ENCODE data around the gene FAM114A1.

DNA sequence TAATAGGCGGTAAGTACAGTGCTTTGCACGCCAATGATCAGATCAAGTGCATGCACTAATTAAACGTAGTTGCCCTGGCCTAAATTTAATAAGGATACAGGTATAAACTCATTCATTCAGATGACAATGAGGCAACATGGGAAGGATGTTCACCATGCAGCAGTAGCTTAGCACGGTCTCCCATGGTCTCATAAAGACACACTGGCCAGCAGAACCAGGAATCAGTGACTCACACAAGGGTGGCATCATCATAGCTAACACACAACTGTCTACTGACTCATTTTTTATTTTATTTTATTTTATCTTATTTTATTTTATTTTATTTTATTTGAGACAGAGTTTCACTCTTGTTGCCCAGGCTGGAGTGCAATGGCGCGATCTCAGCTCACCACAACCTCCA is 121.9 kb downstream of the FAM114A1 start:
- TF ChIP-seq, protein P1, sequence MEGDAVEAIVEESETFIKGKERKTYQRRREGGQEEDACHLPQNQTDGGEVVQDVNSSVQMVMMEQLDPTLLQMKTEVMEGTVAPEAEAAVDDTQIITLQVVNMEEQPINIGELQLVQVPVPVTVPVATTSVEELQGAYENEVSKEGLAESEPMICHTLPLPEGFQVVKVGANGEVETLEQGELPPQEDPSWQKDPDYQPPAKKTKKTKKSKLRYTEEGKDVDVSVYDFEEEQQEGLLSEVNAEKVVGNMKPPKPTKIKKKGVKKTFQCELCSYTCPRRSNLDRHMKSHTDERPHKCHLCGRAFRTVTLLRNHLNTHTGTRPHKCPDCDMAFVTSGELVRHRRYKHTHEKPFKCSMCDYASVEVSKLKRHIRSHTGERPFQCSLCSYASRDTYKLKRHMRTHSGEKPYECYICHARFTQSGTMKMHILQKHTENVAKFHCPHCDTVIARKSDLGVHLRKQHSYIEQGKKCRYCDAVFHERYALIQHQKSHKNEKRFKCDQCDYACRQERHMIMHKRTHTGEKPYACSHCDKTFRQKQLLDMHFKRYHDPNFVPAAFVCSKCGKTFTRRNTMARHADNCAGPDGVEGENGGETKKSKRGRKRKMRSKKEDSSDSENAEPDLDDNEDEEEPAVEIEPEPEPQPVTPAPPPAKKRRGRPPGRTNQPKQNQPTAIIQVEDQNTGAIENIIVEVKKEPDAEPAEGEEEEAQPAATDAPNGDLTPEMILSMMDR (IDR thresholded peaks at IDR 0.05): no peak
- no peak for TF ChIP-seq REST (IDR thresholded peaks at IDR 0.05; ENCODE audit: insufficient read depth in 1 of 2, low read depth in 2 of 2, low read length in 1 of 2)
